ENCODE results near the gene GLIPR2. TPM values are rescaled to one million over a fixed set of nuclear protein-coding genes. Genes with fewer than 3 reads are reported as not detected.

GLIPR2 gene
- total RNA-seq, 1 experiment from 2014 or later = 0.96 TPM

DNA sequence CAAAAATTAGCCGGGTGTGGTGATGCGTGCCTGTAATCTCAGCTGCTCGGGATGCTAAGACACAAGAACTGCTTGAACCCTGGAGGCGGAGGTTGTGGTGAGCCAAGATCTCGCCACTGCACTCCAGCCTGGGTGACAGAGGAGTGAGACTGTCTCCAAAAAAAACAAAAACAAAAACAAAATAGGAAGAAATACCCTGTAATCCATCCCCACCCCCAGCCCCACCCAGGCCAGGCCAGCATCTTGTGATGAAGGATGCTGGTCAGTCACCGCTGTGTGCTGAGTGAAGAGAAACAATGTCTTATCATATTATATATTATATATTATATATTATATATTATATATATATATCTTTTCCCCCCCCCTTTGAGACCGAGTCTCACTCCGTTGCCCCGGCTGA is 17.2 kb downstream of the GLIPR2 start:
- H3K9me3 Mint-ChIP-seq (ENCODE audit: unreplicated experiment) = no peaks in the 10 kb centered on the region
- H3K27ac Mint-ChIP-seq (ENCODE audit: low read depth, unreplicated experiment) = no peak overlapping the region
- H3K4me3 Mint-ChIP-seq (ENCODE audit: unreplicated experiment) = no peak overlapping the region
- POLR2A ChIA-PET = no interaction called here
- H3K36me3 Mint-ChIP-seq (ENCODE audit: insufficient read depth, unreplicated experiment) = no peaks in the 10 kb centered on the region
- no peak for DNase-seq (ENCODE audit: unreplicated experiment)
- no peaks in the 10 kb centered on the region for H3K4me1 Mint-ChIP-seq (ENCODE audit: insufficient read depth, unreplicated experiment)
- TF ChIP-seq, protein P1, sequence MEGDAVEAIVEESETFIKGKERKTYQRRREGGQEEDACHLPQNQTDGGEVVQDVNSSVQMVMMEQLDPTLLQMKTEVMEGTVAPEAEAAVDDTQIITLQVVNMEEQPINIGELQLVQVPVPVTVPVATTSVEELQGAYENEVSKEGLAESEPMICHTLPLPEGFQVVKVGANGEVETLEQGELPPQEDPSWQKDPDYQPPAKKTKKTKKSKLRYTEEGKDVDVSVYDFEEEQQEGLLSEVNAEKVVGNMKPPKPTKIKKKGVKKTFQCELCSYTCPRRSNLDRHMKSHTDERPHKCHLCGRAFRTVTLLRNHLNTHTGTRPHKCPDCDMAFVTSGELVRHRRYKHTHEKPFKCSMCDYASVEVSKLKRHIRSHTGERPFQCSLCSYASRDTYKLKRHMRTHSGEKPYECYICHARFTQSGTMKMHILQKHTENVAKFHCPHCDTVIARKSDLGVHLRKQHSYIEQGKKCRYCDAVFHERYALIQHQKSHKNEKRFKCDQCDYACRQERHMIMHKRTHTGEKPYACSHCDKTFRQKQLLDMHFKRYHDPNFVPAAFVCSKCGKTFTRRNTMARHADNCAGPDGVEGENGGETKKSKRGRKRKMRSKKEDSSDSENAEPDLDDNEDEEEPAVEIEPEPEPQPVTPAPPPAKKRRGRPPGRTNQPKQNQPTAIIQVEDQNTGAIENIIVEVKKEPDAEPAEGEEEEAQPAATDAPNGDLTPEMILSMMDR (IDR thresholded peaks at IDR 0.05; ENCODE audit: unreplicated experiment) = no peak
- BruUV-seq (replicated peaks) = no TSS peak
- H3K27me3 Mint-ChIP-seq (ENCODE audit: insufficient read depth, unreplicated experiment) = no peaks in the 10 kb centered on the region
- intact Hi-C loops (cut with micrococcal nuclease) = no loop called here
- CTCF ChIA-PET = interaction anchor here (0.7 kb wide), 1 partner anchor 213 kb away, joined by 3 read pairs; no protein-coding TSS in a partner anchor

DNA sequence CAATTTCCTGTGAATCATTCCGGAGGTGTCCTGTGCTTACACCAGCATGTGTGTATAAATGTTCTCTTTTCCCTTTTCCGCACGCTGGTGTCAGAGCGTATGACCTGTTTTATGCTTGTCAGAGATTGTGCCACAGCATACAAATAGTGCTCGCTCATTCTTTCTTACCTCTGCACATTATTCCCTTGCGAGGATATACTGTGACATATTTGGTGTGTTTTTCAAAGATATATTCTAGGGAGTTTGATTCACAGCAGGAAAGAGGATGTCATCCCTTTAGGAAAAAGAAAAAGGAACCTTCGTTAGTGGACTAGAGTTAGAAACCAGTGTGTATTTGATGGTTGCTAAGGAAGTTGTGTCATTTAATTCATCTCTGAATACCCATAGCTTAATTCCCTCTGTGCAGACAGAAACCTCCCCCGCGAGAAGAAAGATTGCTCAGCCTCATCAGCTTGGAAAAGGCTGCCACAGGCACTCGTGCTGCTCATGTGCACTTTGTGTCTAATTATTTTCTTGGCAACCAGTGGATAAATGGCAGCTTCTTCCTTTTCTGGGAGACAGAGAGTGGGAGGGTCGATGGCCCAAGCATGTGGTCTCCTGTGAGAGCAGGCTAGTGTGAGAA is 17.9 kb downstream of the GLIPR2 start:
- ChIA-PET POLR2A (interaction anchor here (0.6 kb wide), 1 partner anchor 340 kb away, joined by 5 read pairs; no protein-coding TSS in a partner anchor), CTCF (interaction anchor here (0.7 to 0.8 kb wide), 4 partner anchors 10 to 364 kb away, joined by 3 to 4 read pairs (median 3); no protein-coding TSS in a partner anchor)
- no peaks in the 10 kb centered on the region for H3K4me1 Mint-ChIP-seq (ENCODE audit: insufficient read depth, unreplicated experiment)
- no peak for DNase-seq (ENCODE audit: unreplicated experiment)
- no peak overlapping the region for H3K27ac Mint-ChIP-seq (ENCODE audit: low read depth, unreplicated experiment)
- H3K27me3 Mint-ChIP-seq (ENCODE audit: insufficient read depth, unreplicated experiment) = no peaks in the 10 kb centered on the region
- no peak overlapping the region for H3K4me3 Mint-ChIP-seq (ENCODE audit: unreplicated experiment)
- intact Hi-C loops (cut with micrococcal nuclease) = no loop called here
- H3K9me3 Mint-ChIP-seq (ENCODE audit: unreplicated experiment) = no peaks in the 10 kb centered on the region
- BruUV-seq (replicated peaks) = no TSS peak
- TF ChIP-seq, protein P1 (IDR thresholded peaks at IDR 0.05; ENCODE audit: unreplicated experiment) = no peak
- no peaks in the 10 kb centered on the region for H3K36me3 Mint-ChIP-seq (ENCODE audit: insufficient read depth, unreplicated experiment)

DNA sequence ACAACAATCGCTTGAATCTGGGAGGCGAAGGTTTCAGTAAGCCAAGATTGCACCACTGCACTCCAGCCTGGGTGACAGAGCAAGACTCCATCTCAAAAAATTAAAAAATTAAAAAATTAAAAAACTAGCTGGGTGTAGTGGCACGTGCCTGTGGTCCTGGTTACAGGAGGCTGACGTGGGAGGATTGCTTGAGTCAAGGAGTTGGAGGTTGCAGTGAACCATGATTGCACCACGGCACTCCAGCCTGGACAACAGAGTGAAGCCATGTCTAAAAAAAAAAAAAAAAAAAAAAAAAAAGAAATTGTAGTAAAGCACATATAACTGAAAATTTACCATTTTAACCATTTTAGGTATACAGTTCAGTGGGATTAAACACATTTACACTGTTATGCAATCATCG is 19.6 kb downstream of the GLIPR2 start:
- CTCF ChIA-PET = interaction anchor here (0.6 to 2.4 kb wide), 4 partner anchors 8 to 248 kb away, joined by 3 to 13 read pairs (median 3); no protein-coding TSS in a partner anchor
- intact Hi-C loops (cut with micrococcal nuclease) = no loop called here
- TF ChIP-seq, protein P1 (IDR thresholded peaks at IDR 0.05; ENCODE audit: unreplicated experiment) = no peak

DNA sequence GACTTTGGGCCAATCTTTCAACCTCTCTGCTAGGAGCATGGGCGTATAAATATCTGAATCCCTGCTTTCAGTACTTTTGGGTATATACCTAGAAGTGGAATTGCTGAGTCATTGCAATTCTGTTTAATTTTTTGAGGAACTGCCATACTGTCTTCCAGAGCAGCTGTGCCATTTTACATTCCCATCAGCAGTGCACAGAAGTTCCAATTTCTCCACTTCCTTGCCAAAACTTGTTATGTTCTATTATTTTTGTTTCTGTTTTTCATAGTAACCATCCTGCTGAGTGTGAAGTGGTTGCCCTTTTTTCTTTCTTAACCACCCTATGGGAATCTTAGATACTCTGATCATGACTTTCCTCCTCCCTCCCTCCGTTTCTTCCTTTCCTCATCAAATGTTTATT is 21.6 kb downstream of the GLIPR2 start:
- Mint-ChIP-seq H3K4me3 (ENCODE audit: unreplicated experiment) (no peak overlapping the region), H3K27ac (ENCODE audit: low read depth, unreplicated experiment) (no peak overlapping the region), H3K36me3 (ENCODE audit: insufficient read depth, unreplicated experiment) (no peaks in the 10 kb centered on the region), H3K4me1 (ENCODE audit: insufficient read depth, unreplicated experiment) (peaks cover 8% of the 10 kb centered on the region), H3K27me3 (ENCODE audit: insufficient read depth, unreplicated experiment) (no peaks in the 10 kb centered on the region), H3K9me3 (ENCODE audit: unreplicated experiment) (no peaks in the 10 kb centered on the region)
- intact Hi-C loops (cut with micrococcal nuclease) = no loop called here
- no TSS peak for BruUV-seq (replicated peaks)
- ChIA-PET POLR2A (no interaction called here), CTCF (interaction anchor here (1.6 kb wide), 1 partner anchor 10 kb away, joined by 5 read pairs; no protein-coding TSS in a partner anchor)
- DNase-seq (ENCODE audit: unreplicated experiment) = no peak
- TF ChIP-seq, protein P1 (IDR thresholded peaks at IDR 0.05; ENCODE audit: unreplicated experiment) = no peak

More for the DNA sequence above, 19.6 kb downstream of the GLIPR2 start:
- BruUV-seq (replicated peaks) = no TSS peak
- Mint-ChIP-seq H3K36me3 (ENCODE audit: insufficient read depth, unreplicated experiment) (no peaks in the 10 kb centered on the region), H3K27me3 (ENCODE audit: insufficient read depth, unreplicated experiment) (no peaks in the 10 kb centered on the region), H3K27ac (ENCODE audit: low read depth, unreplicated experiment) (no peak overlapping the region), H3K4me1 (ENCODE audit: insufficient read depth, unreplicated experiment) (peaks cover 3% of the 10 kb centered on the region), H3K9me3 (ENCODE audit: unreplicated experiment) (no peaks in the 10 kb centered on the region), H3K4me3 (ENCODE audit: unreplicated experiment) (no peak overlapping the region)
- POLR2A ChIA-PET = interaction anchor here (0.8 to 1.2 kb wide), 2 partner anchors 10 to 13 kb away, joined by 3 read pairs; partner anchors contain the start of gene CCIN
- no peak for DNase-seq (ENCODE audit: unreplicated experiment)

Measured in MCF 10A (cell line).